IMR-90 (cell line): ENCODE data around the gene SLC2A14. TPM values are rescaled to one million over a fixed set of nuclear protein-coding genes. Genes with fewer than 3 reads are reported as not detected.

ENCODE experiments used
- ATAC-seq: fragments of 200-7000 bp; cut with Tn5 transposase; 2 replicates; pipeline ENCODE4 v1.9.1; 2020; ENCODE audit warnings: low read depth, mild to moderate bottlenecking, moderate library complexity
- BruUV-seq: library from RNA; stranded (reverse); fragments of 400-500 nt; replicated peaks from 2 replicates; lab custom pipeline; 2021; lab: Mats Ljungman, UMichigan
- CTCF ChIA-PET: fragments of 300-600 bp; formaldehyde crosslinking; extraction: SDS; loops from one replicate; lab custom pipeline; 2021; ENCODE audit warnings: antibody characterized with exemption; lab: Yijun Ruan, JAX
- POLR2A ChIA-PET: fragments of 300-600 bp; sonication (Branson Sonifier 250); formaldehyde crosslinking; loops from one replicate; lab custom pipeline; 2022; ENCODE audit warnings: antibody characterized with exemption; ENCODE audit not compliant: unreplicated experiment; lab: Charles Lee
- DNase-seq: peaks from one replicate; pipeline ENCODE4 v3.0.0; 2013
- H2AFZ ChIP-seq: replicated peaks from 2 replicates; pipeline ENCODE3; 2013; ENCODE audit warnings: low read length, mild to moderate bottlenecking; ENCODE audit not compliant: poor library complexity
- H2AK5ac ChIP-seq: 2 replicates; pipeline ENCODE4 v1.6.1; 2013; ENCODE audit warnings: low read depth, low read length, inconsistent platforms
- H2AK9ac ChIP-seq: replicated peaks from 2 replicates; pipeline ENCODE3; 2013; ENCODE audit warnings: mild to moderate bottlenecking, low read depth, low read length, moderate library complexity; ENCODE audit not compliant: poor library complexity
- H2BK120ac ChIP-seq: 2 replicates; pipeline ENCODE4 v1.6.1; 2013; ENCODE audit warnings: low read depth, low read length, inconsistent platforms
- H2BK15ac ChIP-seq: 3 replicates; pipeline ENCODE4 v1.6.1; 2013; ENCODE audit warnings: low read depth, low read length, inconsistent platforms
- H2BK20ac ChIP-seq: 2 replicates; pipeline ENCODE4 v1.6.1; 2013; ENCODE audit warnings: low read depth, mild to moderate bottlenecking, inconsistent platforms, low read length, moderate library complexity
- H2BK5ac ChIP-seq: 2 replicates; pipeline ENCODE4 v1.6.1; 2013; ENCODE audit warnings: mild to moderate bottlenecking, low read depth, low read length, inconsistent platforms; ENCODE audit not compliant: poor library complexity, severe bottlenecking
- H3K14ac ChIP-seq: replicated peaks from 2 replicates; pipeline ENCODE4 v1.6.1; 2013; ENCODE audit warnings: low read depth, low read length, inconsistent platforms
- H3K18ac ChIP-seq: 2 replicates; pipeline ENCODE4 v1.6.1; 2013; ENCODE audit warnings: low read depth, low read length, control low read depth
- H3K23ac ChIP-seq: 2 replicates; pipeline ENCODE4 v1.6.1; 2013; ENCODE audit warnings: low read depth, low read length, inconsistent platforms
- H3K27ac ChIP-seq: 2 replicates; pipeline ENCODE4 v1.5.1; 2013; ENCODE audit warnings: mild to moderate bottlenecking, control low read depth, low read length; ENCODE audit not compliant: insufficient read depth
- H3K27me3 ChIP-seq: 2 replicates; pipeline ENCODE4 v1.6.1; 2013; ENCODE audit warnings: low read length; ENCODE audit not compliant: control insufficient read depth, insufficient read depth
- H3K36me3 ChIP-seq: 2 replicates; pipeline ENCODE4 v1.6.1; 2013; ENCODE audit warnings: low read length, mixed read lengths; ENCODE audit not compliant: control insufficient read depth, insufficient read depth
- H3K4ac ChIP-seq: 2 replicates; pipeline ENCODE4 v1.6.1; 2013; ENCODE audit warnings: low read depth, low read length, inconsistent platforms
- H3K4me1 ChIP-seq: 2 replicates; pipeline ENCODE4 v1.6.1; 2013; ENCODE audit warnings: low read length, mixed read lengths; ENCODE audit not compliant: control insufficient read depth, insufficient read depth
- H3K4me2 ChIP-seq: 2 replicates; pipeline ENCODE4 v1.6.1; 2013; ENCODE audit warnings: low read depth, mild to moderate bottlenecking, control low read depth, low read length, moderate library complexity
- H3K4me3 ChIP-seq: 2 replicates; pipeline ENCODE4 v1.5.1; 2013; ENCODE audit warnings: low read depth, mild to moderate bottlenecking, control low read depth, low read length, moderate library complexity; ENCODE audit not compliant: insufficient read depth
- H3K56ac ChIP-seq: 2 replicates; pipeline ENCODE4 v1.6.1; 2013; ENCODE audit warnings: low read length, inconsistent platforms; ENCODE audit not compliant: insufficient read depth; ENCODE audit errors: extremely low read depth
- H3K79me1 ChIP-seq, 2 experiments: 2 replicates each; pipeline ENCODE4 v1.6.1; 2013; ENCODE audit warnings: low read length in 2 of 2, inconsistent platforms in 1 of 2, low read depth in 1 of 2
- H3K9ac ChIP-seq: 2 replicates; pipeline ENCODE4 v1.6.1; 2013; ENCODE audit warnings: low read depth, low read length, control low read depth
- H3K9me1 ChIP-seq: 2 replicates; pipeline ENCODE4 v1.6.1; 2013; ENCODE audit warnings: low read length, inconsistent platforms; ENCODE audit not compliant: insufficient read depth
- H3K9me3 ChIP-seq: 2 replicates; pipeline ENCODE4 v1.6.1; 2013; ENCODE audit warnings: low read length; ENCODE audit not compliant: control insufficient read depth, insufficient read depth
- H4K20me1 ChIP-seq: 2 replicates; pipeline ENCODE4 v1.6.1; 2013; ENCODE audit warnings: low read length, inconsistent platforms; ENCODE audit not compliant: insufficient read depth
- H4K5ac ChIP-seq: 2 replicates; pipeline ENCODE4 v1.6.1; 2013; ENCODE audit warnings: mild to moderate bottlenecking, low read depth, low read length, control low read depth
- H4K8ac ChIP-seq, 2 experiments: 2 replicates each; pipeline ENCODE4 v1.6.1; 2013; ENCODE audit warnings: low read depth in 2 of 2, low read length in 2 of 2, control low read depth in 1 of 2, inconsistent platforms in 1 of 2
- H4K91ac ChIP-seq: 2 replicates; pipeline ENCODE4 v1.6.1; 2013; ENCODE audit warnings: low read depth, low read length, inconsistent platforms; ENCODE audit not compliant: insufficient read depth
- BHLHE40 ChIP-seq: fragments of 150-350 bp; IDR thresholded peaks from 2 replicates; pipeline ENCODE4 v1.6.1; 2016; ENCODE audit warnings: mild to moderate bottlenecking, low read depth, low read length
- CEBPB ChIP-seq: IDR thresholded peaks from 2 replicates; pipeline ENCODE4 v1.6.1; 2012; ENCODE audit warnings: low read depth, low read length, improper control_type of control experiment
- CHD1 ChIP-seq: IDR thresholded peaks from 2 replicates; pipeline ENCODE4 v1.6.1; 2012; ENCODE audit warnings: low read depth, low read length, improper control_type of control experiment
- FOS ChIP-seq: fragments of 150-350 bp; IDR thresholded peaks from 2 replicates; pipeline ENCODE4 v1.6.1; 2016; ENCODE audit warnings: low read depth, low read length
- MAFK ChIP-seq: IDR thresholded peaks from 2 replicates; pipeline ENCODE4 v1.6.1; 2012; ENCODE audit warnings: low read depth, low read length, improper control_type of control experiment
- MAZ ChIP-seq: IDR thresholded peaks from 2 replicates; pipeline ENCODE4 v1.6.1; 2012; ENCODE audit warnings: low read depth, mild to moderate bottlenecking, low read length, improper control_type of control experiment, moderate library complexity, borderline replicate concordance
- MXI1 ChIP-seq: IDR thresholded peaks from 2 replicates; pipeline ENCODE4 v1.6.1; 2012; ENCODE audit warnings: low read depth, mild to moderate bottlenecking, low read length, moderate library complexity, borderline replicate concordance
- NFE2L2 ChIP-seq: fragments of 150-350 bp; IDR thresholded peaks from 2 replicates; pipeline ENCODE4 v1.6.1; 2016; ENCODE audit warnings: low read depth, mild to moderate bottlenecking, low read length
- POLR2A ChIP-seq: IDR thresholded peaks from 2 replicates; pipeline ENCODE4 v1.6.1; 2012; ENCODE audit warnings: mild to moderate bottlenecking, low read depth, low read length
- RAD21 ChIP-seq: IDR thresholded peaks from 2 replicates; pipeline ENCODE4 v1.6.1; 2012; ENCODE audit warnings: low read length, improper control_type of control experiment
- RCOR1 ChIP-seq: IDR thresholded peaks from 2 replicates; pipeline ENCODE4 v1.6.1; 2012; ENCODE audit warnings: mild to moderate bottlenecking, low read length, improper control_type of control experiment; ENCODE audit not compliant: insufficient replicate concordance
- RFX5 ChIP-seq: IDR thresholded peaks from 2 replicates; pipeline ENCODE4 v1.8.0; 2012; ENCODE audit warnings: low read depth, mild to moderate bottlenecking, low read length, moderate library complexity
- SMC3 ChIP-seq: fragments of 150-350 bp; IDR thresholded peaks from 2 replicates; pipeline ENCODE4 v1.6.1; 2016; ENCODE audit warnings: low read depth, mild to moderate bottlenecking, antibody characterized with exemption, low read length, moderate library complexity
- WGBS, 2 experiments: methylation state at CpG; one replicate each; pipeline versions ENCODE4 v1.1.5 to v1.1.7; 2013; ENCODE audit warnings: missing lambda C conversion rate in 2 of 2; ENCODE audit not compliant: insufficient read length in 1 of 2; ENCODE audit errors: extremely low coverage in 2 of 2; 5-methylcytosine and 5-hydroxymethylcytosine counted together
- dilution Hi-C: fragments of 300-500 bp; cut with HindIII; formaldehyde crosslinking; loops from one replicate; pipeline ENCODE4 v1.14.3; 2018; ENCODE audit warnings: low sequenced_read_pairs; ENCODE audit not compliant: unreplicated experiment
- in situ Hi-C: fragments of 300-500 bp; cut with MboI; formaldehyde crosslinking; loops from 3 replicates; pipeline ENCODE4 v1.14.3; 2019; ENCODE audit warnings: low sequenced_read_pairs, inconsistent platforms, mixed read lengths
- intact Hi-C: fragments of 100-400 bp; cut with micrococcal nuclease; formaldehyde crosslinking; loops from 2 replicates; pipeline ENCODE4 v1.10.0; 2022
- polyA plus RNA-seq, 3 experiments: library from polyadenylated mRNA; depleted of rRNA; stranded (reverse); fragments of >200 nt; gene quantifications; 2 replicates each; pipeline ENCODE4 v1.2.3, GENCODE V29; 2012; ENCODE audit warnings: low replicate concordance in 1 of 3
- total RNA-seq: library from RNA; depleted of rRNA; stranded (reverse); fragments of >200 nt; gene quantifications from 2 replicates; pipeline ENCODE4 v1.2.3, GENCODE V29; 2012
- TF ChIP-seq, protein P1 (sequence below): fragments of 150-350 bp; IDR thresholded peaks from 2 replicates; pipeline ENCODE4 v1.6.1; 2016; ENCODE audit warnings: low read depth, mild to moderate bottlenecking, low read length, moderate library complexity, borderline replicate concordance
- TF ChIP-seq, protein P2 (sequence below): fragments of 150-350 bp; IDR thresholded peaks from 2 replicates; pipeline ENCODE4 v1.6.1; 2017; ENCODE audit warnings: mild to moderate bottlenecking, antibody characterized with exemption, low read length, low read depth
- TF ChIP-seq, protein P3 (sequence below): conservative IDR thresholded peaks from 2 replicates; pipeline ENCODE4 v1.5.1; 2012; ENCODE audit warnings: mild to moderate bottlenecking, low read depth, low read length, improper control_type of control experiment

The SLC2A14 gene
- total and polyA plus RNA-seq, 2 of the 4 experiments (the other 2 are of a cell fraction): 0.05 TPM; not detected in 1

DNA sequence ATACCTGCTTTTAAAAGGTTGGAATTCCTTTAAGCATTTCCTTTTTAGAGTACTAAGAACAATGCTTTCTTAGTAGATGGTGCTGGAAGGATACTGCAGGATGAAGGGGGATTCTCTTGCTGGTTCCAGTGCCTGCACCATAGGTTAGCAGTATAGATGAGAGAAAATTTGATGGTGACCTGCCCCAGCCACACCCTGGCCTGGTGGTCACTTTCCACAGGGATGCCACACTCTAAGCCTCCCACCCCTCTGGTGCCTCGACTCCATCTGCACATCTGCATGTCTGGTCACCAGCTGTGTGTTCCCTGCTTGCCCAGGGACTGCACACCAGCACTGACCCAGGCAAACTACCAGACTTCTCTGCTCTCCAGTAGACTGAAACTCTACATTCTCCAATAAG, 44.2 kb upstream of the SLC2A14 start:
- H2BK15ac ChIP-seq: no peak overlapping the region
- TF ChIP-seq CEBPB: no peak
- TF ChIP-seq BHLHE40: no peak
- no peak for TF ChIP-seq NFE2L2
- TF ChIP-seq, protein P1, sequence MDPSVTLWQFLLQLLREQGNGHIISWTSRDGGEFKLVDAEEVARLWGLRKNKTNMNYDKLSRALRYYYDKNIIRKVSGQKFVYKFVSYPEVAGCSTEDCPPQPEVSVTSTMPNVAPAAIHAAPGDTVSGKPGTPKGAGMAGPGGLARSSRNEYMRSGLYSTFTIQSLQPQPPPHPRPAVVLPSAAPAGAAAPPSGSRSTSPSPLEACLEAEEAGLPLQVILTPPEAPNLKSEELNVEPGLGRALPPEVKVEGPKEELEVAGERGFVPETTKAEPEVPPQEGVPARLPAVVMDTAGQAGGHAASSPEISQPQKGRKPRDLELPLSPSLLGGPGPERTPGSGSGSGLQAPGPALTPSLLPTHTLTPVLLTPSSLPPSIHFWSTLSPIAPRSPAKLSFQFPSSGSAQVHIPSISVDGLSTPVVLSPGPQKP: no peak
- no peak for TF ChIP-seq RCOR1
- TF ChIP-seq RFX5: no peak
- TF ChIP-seq, protein P2, sequence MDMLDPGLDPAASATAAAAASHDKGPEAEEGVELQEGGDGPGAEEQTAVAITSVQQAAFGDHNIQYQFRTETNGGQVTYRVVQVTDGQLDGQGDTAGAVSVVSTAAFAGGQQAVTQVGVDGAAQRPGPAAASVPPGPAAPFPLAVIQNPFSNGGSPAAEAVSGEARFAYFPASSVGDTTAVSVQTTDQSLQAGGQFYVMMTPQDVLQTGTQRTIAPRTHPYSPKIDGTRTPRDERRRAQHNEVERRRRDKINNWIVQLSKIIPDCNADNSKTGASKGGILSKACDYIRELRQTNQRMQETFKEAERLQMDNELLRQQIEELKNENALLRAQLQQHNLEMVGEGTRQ: no peak
- no peak for TF ChIP-seq MAFK
- TF ChIP-seq CHD1: no peak
- TF ChIP-seq MXI1: no peak
- no peak for TF ChIP-seq MAZ
- TF ChIP-seq SMC3: no peak
- TF ChIP-seq POLR2A: no peak; the same call in 1 of the 2 replicates
- TF ChIP-seq, protein P3, sequence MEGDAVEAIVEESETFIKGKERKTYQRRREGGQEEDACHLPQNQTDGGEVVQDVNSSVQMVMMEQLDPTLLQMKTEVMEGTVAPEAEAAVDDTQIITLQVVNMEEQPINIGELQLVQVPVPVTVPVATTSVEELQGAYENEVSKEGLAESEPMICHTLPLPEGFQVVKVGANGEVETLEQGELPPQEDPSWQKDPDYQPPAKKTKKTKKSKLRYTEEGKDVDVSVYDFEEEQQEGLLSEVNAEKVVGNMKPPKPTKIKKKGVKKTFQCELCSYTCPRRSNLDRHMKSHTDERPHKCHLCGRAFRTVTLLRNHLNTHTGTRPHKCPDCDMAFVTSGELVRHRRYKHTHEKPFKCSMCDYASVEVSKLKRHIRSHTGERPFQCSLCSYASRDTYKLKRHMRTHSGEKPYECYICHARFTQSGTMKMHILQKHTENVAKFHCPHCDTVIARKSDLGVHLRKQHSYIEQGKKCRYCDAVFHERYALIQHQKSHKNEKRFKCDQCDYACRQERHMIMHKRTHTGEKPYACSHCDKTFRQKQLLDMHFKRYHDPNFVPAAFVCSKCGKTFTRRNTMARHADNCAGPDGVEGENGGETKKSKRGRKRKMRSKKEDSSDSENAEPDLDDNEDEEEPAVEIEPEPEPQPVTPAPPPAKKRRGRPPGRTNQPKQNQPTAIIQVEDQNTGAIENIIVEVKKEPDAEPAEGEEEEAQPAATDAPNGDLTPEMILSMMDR: no peak
- TF ChIP-seq FOS: no peak
- TF ChIP-seq RAD21: no peak
- intact Hi-C loops: no loop called here
- ATAC-seq: no peak
- H3K23ac ChIP-seq: no peak overlapping the region
- H4K91ac ChIP-seq: no peak overlapping the region
- H2AK5ac ChIP-seq: no peak overlapping the region
- H2BK5ac ChIP-seq: no peak overlapping the region
- no peak overlapping the region for H2AK9ac ChIP-seq
- H3K4me2 ChIP-seq: no peak overlapping the region
- H3K9me1 ChIP-seq: no peaks in the 10 kb centered on the region
- peaks cover 2% of the 10 kb centered on the region; the same call in 1 of the 2 replicates for H3K4me1 ChIP-seq
- no peak overlapping the region for H3K14ac ChIP-seq
- dilution Hi-C loops: no loop called here
- no peak overlapping the region for H3K56ac ChIP-seq
- H3K4me3 ChIP-seq: no peak overlapping the region
- no peak overlapping the region for H3K18ac ChIP-seq
- H2BK20ac ChIP-seq: no peak overlapping the region
- ChIA-PET CTCF (interaction anchor here (0.6 kb wide), 1 partner anchor 543 kb away, joined by 3 read pairs; no protein-coding TSS in a partner anchor), POLR2A (interaction anchor here (0.6 kb wide), 1 partner anchor 20 kb away, joined by 3 read pairs; no protein-coding TSS in a partner anchor)
- peaks cover 4 to 14% of the 10 kb centered on the region in 2 experiments; a peak in 3 of 4 replicates for H3K79me1 ChIP-seq
- no peak for DNase-seq
- H3K27me3 ChIP-seq: no peaks in the 10 kb centered on the region
- BruUV-seq: no TSS peak
- H3K36me3 ChIP-seq: peaks cover 22% of the 10 kb centered on the region
- no peaks in the 10 kb centered on the region for H3K9me3 ChIP-seq
- no peak overlapping the region for H3K27ac ChIP-seq
- in situ Hi-C loops: no loop called here
- WGBS, 2 experiments: 33% methylated on average over 1 of the region's 1 CpG; no CpG with 5 or more reads in 1 of the 2 experiments
- H2BK120ac ChIP-seq: no peak overlapping the region
- H4K20me1 ChIP-seq: peaks cover 28% of the 10 kb centered on the region
- H3K9ac ChIP-seq: no peak overlapping the region
- H3K4ac ChIP-seq: no peak overlapping the region
- H4K8ac ChIP-seq: no peak overlapping the region
- H2AFZ ChIP-seq: peak overlapping the region; percentile 9
- no peak overlapping the region for H4K5ac ChIP-seq
